SK-N-SH (cell line): ENCODE data around the gene NLRP7. TPM values are rescaled to one million over a fixed set of nuclear protein-coding genes. Genes with fewer than 3 reads are reported as not detected.
"Not testable (repeated sequence)": the region's sequence is repeated elsewhere in the genome, so short reads cannot be mapped to it uniquely, and the experiment has no call there.

Source experiments
- CTCF ChIA-PET: fragments of 300-600, 350-600 bp; formaldehyde crosslinking; extraction: SDS; loops from one replicate; lab custom pipeline; 2021; lab: Yijun Ruan, JAX
- POLR2A ChIA-PET: fragments of 350-600 bp; sonication (Branson Sonifier 250); formaldehyde crosslinking; extraction: SDS; loops from one replicate; lab custom pipeline; 2020; ENCODE audit warnings: antibody characterized with exemption, inconsistent platforms; lab: Yijun Ruan, JAX
- DNase-seq: peaks from one replicate; pipeline ENCODE4 v3.0.0; 2012
- H2AFZ ChIP-seq: fragments of 200-600 bp; sonication (generic); 2 replicates; pipeline ENCODE4 v1.8.1; 2016; ENCODE audit warnings: antibody characterized with exemption, mild to moderate bottlenecking, low read depth
- H3F3A ChIP-seq: fragments of 200-600 bp; sonication (generic); replicated peaks from 2 replicates; pipeline ENCODE3; 2016; ENCODE audit warnings: antibody characterized with exemption, mild to moderate bottlenecking; ENCODE audit not compliant: insufficient read depth
- H3K27ac ChIP-seq, 2 experiments: fragments of 200-500 bp in 1 of 2; fragments of 200-600 bp in 1 of 2; sonication (Bioruptor generic) in 1 of 2; sonication (generic), shearing (Covaris generic) in 1 of 2; 2 replicates each; pipeline versions ENCODE4 v1.5.1 to v1.6.1; 2014 to 2016; ENCODE audit warnings: low read depth in 2 of 2, inconsistent platforms in 1 of 2, low read length in 1 of 2, mild to moderate bottlenecking in 1 of 2, mixed read lengths in 1 of 2
- H3K27me3 ChIP-seq: fragments of 200-600 bp; sonication (generic), shearing (Covaris generic); 2 replicates; pipeline ENCODE4 v1.6.1; 2016; ENCODE audit warnings: mixed run types; ENCODE audit not compliant: insufficient read depth
- H3K36me3 ChIP-seq, 2 experiments: fragments of 200-500 bp in 1 of 2; fragments of 200-600 bp in 1 of 2; sonication (Bioruptor generic) in 1 of 2; sonication (generic) in 1 of 2; replicated peaks in 1 of 2; 2 replicates each; pipeline versions ENCODE3 to v1.5.1; 2014 to 2016; ENCODE audit warnings: low read length in 1 of 2, mild to moderate bottlenecking in 1 of 2; ENCODE audit not compliant: insufficient read depth in 2 of 2, control insufficient read depth in 1 of 2
- H3K4me1 ChIP-seq, 2 experiments: fragments of 200-500 bp in 1 of 2; fragments of 200-600 bp in 1 of 2; sonication (Bioruptor generic) in 1 of 2; sonication (generic), shearing (Covaris generic) in 1 of 2; 2 replicates each; pipeline versions ENCODE4 v1.5.1 to v1.6.1; 2014 to 2016; ENCODE audit warnings: low read depth in 1 of 2, low read length in 1 of 2, mixed run types in 1 of 2; ENCODE audit not compliant: insufficient read depth in 2 of 2, control insufficient read depth in 1 of 2
- H3K4me2 ChIP-seq: fragments of 200-600 bp; sonication (generic), shearing (Covaris generic); 2 replicates; pipeline ENCODE4 v1.6.1; 2017; ENCODE audit warnings: mixed run types
- H3K4me3 ChIP-seq, 2 experiments: fragments of 200-500 bp in 1 of 2; fragments of 200-600 bp in 1 of 2; sonication (Bioruptor generic) in 1 of 2; sonication (generic), shearing (Covaris generic) in 1 of 2; 2 replicates each; pipeline versions ENCODE4 v1.5.1 to v1.8.1; 2014 to 2016; ENCODE audit warnings: low read depth in 2 of 2, inconsistent platforms in 1 of 2, low read length in 1 of 2, mild to moderate bottlenecking in 1 of 2, mixed read lengths in 1 of 2, moderate library complexity in 1 of 2
- H3K79me2 ChIP-seq: fragments of 200-600 bp; sonication (generic); 2 replicates; pipeline ENCODE4 v1.8.1; 2017; ENCODE audit warnings: mild to moderate bottlenecking; ENCODE audit not compliant: insufficient read depth
- H3K9ac ChIP-seq: fragments of 200-600 bp; sonication (generic); 2 replicates; pipeline ENCODE4 v1.6.1; 2017; ENCODE audit warnings: mixed run types
- H3K9me2 ChIP-seq: fragments of 200-600 bp; sonication (generic); 2 replicates; pipeline ENCODE4 v1.6.1; 2017; ENCODE audit warnings: mixed run types
- H3K9me3 ChIP-seq: fragments of 200-600 bp; sonication (generic); 2 replicates; pipeline ENCODE4 v1.6.1; 2017; ENCODE audit warnings: mixed run types, mild to moderate bottlenecking, moderate library complexity
- H4K20me1 ChIP-seq: fragments of 200-600 bp; sonication (generic); 2 replicates; pipeline ENCODE4 v1.6.1; 2017; ENCODE audit warnings: mild to moderate bottlenecking, mixed run types; ENCODE audit not compliant: insufficient read depth
- CHD2 ChIP-seq: fragments of 150-350 bp; IDR thresholded peaks from 2 replicates; pipeline ENCODE4 v1.6.1; 2018; ENCODE audit warnings: low read length; ENCODE audit not compliant: partially characterized antibody
- CTCF ChIP-seq: fragments of 200-600 bp; sonication (generic); IDR thresholded peaks from 2 replicates; pipeline ENCODE4 v1.6.1; 2017; ENCODE audit warnings: antibody characterized with exemption, mild to moderate bottlenecking, moderate library complexity
- FOXM1 ChIP-seq: IDR thresholded peaks from 2 replicates; pipeline ENCODE4 v1.4.0; 2012; ENCODE audit warnings: low read depth, mild to moderate bottlenecking
- GABPA ChIP-seq: IDR thresholded peaks from 2 replicates; pipeline ENCODE4 v1.4.0; 2012; ENCODE audit warnings: low read depth, mild to moderate bottlenecking
- GATA2 ChIP-seq: sonication (generic); formaldehyde crosslinking; IDR thresholded peaks from 2 replicates; pipeline ENCODE4 v1.5.0; 2020; ENCODE audit warnings: mild to moderate bottlenecking, missing genetic modification reagents
- POLR2AphosphoS5 ChIP-seq: IDR thresholded peaks from 2 replicates; pipeline ENCODE4 v1.6.1; 2012; ENCODE audit warnings: low read depth, low read length
- RFX5 ChIP-seq: IDR thresholded peaks from 2 replicates; pipeline ENCODE4 v1.6.1; 2012; ENCODE audit warnings: mild to moderate bottlenecking, improper control_type of control experiment, low read length
- SIN3A ChIP-seq: IDR thresholded peaks from 2 replicates; pipeline ENCODE4 v1.6.1; 2012; ENCODE audit warnings: low read depth, mild to moderate bottlenecking, low read length, moderate library complexity, borderline replicate concordance
- YY1 ChIP-seq: IDR thresholded peaks from 2 replicates; pipeline ENCODE4 v1.4.0; 2012; ENCODE audit warnings: low read depth, mild to moderate bottlenecking
- ZBTB33 ChIP-seq: IDR thresholded peaks from 2 replicates; pipeline ENCODE4 v1.4.0; 2012; ENCODE audit warnings: low read depth, borderline replicate concordance
- WGBS: methylation state at CpG from one replicate; pipeline ENCODE4 v1.1.6; 2017; ENCODE audit warnings: low lambda C conversion rate; 5-methylcytosine and 5-hydroxymethylcytosine counted together
- polyA plus RNA-seq, 3 experiments: library from polyadenylated mRNA; depleted of rRNA; stranded (reverse); fragments of >200 nt; gene quantifications; 2 replicates each; pipeline ENCODE4 v1.2.3, GENCODE V29; 2012
- TF ChIP-seq, protein P1 (sequence below): IDR thresholded peaks from 2 replicates; pipeline ENCODE4; 2012

Gene NLRP7
- polyA plus RNA-seq, 1 of the 3 experiments (the other 2 are of a cell fraction): not detected

GRCh38 chr19:54949412-54949811, 2.1 kb upstream of the NLRP7 start (continued):
- no peak for TF ChIP-seq CTCF

- H2AFZ ChIP-seq, H3K4me2 ChIP-seq, H3K27ac ChIP-seq, H3K79me2 ChIP-seq, H3K4me1 ChIP-seq, H3K4me3 ChIP-seq, H3F3A ChIP-seq, H3K9me2 ChIP-seq, H4K20me1 ChIP-seq, CTCF ChIA-PET, H3K9me3 ChIP-seq, H3K9ac ChIP-seq, POLR2A ChIA-PET, H3K36me3 ChIP-seq, DNase-seq: not testable (repeated sequence)
- H3K27me3 ChIP-seq: peaks cover 58% of the 10 kb centered on the region
- WGBS: 9% methylated on average over 11 of the region's 11 CpGs
Measured at GRCh38 chr19:54943772-54944361, 3.5 kb downstream of the NLRP7 start.

DNA sequence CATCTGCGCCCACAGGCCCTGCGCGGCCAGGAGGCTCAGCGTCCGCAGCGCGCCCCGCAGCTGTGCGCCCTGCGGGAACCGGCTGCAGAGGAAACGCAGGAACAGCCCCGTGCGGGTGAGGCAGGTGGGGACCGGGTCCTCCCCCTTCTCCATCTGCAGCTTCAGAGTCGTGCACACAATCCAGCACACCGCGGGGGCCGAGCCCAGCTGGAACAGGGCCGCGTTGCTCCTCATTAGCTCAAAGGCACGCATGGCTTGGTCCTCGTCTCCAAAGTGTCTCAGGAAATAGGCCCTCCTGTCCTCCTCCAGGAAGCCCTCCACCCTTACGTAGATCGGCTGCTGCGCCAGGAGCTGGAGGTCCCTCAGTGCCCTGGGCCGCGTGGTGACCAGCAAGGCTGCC, 7.8 kb downstream of the NLRP7 start:
- CTCF ChIA-PET: not testable (repeated sequence)

DNA sequence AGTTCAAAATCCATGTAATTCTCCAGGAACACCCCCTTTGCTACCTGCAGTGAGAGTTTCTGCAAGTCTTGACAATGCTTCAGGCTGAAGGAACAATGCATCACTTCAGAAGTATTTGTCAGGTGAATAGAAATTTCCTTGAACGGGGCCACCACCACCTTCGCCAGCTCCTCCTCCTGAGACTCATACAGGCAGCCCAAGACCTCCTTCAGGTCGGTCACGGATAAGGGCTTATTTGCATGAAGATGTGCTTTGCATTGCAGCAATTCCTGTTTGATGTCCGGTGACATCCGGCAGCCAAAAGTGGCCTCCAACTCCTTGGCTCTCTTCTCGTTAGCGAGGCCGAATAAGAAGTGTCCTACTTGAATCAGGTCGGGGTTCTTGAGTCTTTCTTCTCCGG, 8.4 kb downstream of the NLRP7 start:
- no peaks in the 10 kb centered on the region for H4K20me1 ChIP-seq
- H3K4me2 ChIP-seq: no peak overlapping the region
- DNase-seq: no peak
- H3K9me3 ChIP-seq: no peaks in the 10 kb centered on the region
- no peak overlapping the region for H2AFZ ChIP-seq
- no peaks in the 10 kb centered on the region for H3K9me2 ChIP-seq
- no peak overlapping the region for H3K4me3 ChIP-seq
- no peaks in the 10 kb centered on the region for H3K79me2 ChIP-seq
- no peaks in the 10 kb centered on the region for H3K4me1 ChIP-seq
- H3K27ac ChIP-seq: no peak overlapping the region
- H3K9ac ChIP-seq: no peak overlapping the region
- no peak for TF ChIP-seq RFX5
- TF ChIP-seq CHD2: no peak
- no peak for TF ChIP-seq GATA2
- no peak for TF ChIP-seq POLR2AphosphoS5
- no peak for TF ChIP-seq CTCF
- no peak for TF ChIP-seq YY1
- TF ChIP-seq, protein P1, sequence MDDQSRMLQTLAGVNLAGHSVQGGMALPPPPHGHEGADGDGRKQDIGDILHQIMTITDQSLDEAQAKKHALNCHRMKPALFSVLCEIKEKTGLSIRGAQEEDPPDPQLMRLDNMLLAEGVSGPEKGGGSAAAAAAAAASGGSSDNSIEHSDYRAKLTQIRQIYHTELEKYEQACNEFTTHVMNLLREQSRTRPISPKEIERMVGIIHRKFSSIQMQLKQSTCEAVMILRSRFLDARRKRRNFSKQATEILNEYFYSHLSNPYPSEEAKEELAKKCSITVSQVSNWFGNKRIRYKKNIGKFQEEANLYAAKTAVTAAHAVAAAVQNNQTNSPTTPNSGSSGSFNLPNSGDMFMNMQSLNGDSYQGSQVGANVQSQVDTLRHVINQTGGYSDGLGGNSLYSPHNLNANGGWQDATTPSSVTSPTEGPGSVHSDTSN: no peak
- no peak for TF ChIP-seq SIN3A
- no peak for TF ChIP-seq ZBTB33
- no peak for TF ChIP-seq FOXM1
- TF ChIP-seq GABPA: no peak
- TF ChIP-seq, all 33 proteins: peak for 0
- ChIA-PET POLR2A (no interaction called here), CTCF (interaction anchor here (0.6 kb wide), 1 partner anchor 9 kb away, joined by 3 read pairs; no protein-coding TSS in a partner anchor)
- H3K27me3 ChIP-seq: peaks cover 86% of the 10 kb centered on the region
- no peaks in the 10 kb centered on the region for H3F3A ChIP-seq
- WGBS: 10% methylated on average over 10 of the region's 11 CpGs
- no peaks in the 10 kb centered on the region for H3K36me3 ChIP-seq

More for the DNA sequence above, 7.8 kb downstream of the NLRP7 start:
- H3K4me3 ChIP-seq, H3K9ac ChIP-seq, H3K4me1 ChIP-seq, H3K9me3 ChIP-seq, H4K20me1 ChIP-seq, H3F3A ChIP-seq, POLR2A ChIA-PET, DNase-seq, H2AFZ ChIP-seq, H3K9me2 ChIP-seq, H3K79me2 ChIP-seq, H3K4me2 ChIP-seq, H3K36me3 ChIP-seq, H3K27ac ChIP-seq: not testable (repeated sequence)
- 40% methylated on average over 1 of the region's 28 CpGs for WGBS
- H3K27me3 ChIP-seq: peaks cover 86% of the 10 kb centered on the region
